RKO (cell line): Measurements from ENCODE around the gene RPL23.
A peak's percentile ranks its signal among the peaks of the same experiment; 100 is the strongest.

Experiments
- DNase-seq: peaks from one replicate; pipeline ENCODE4 v3.0.0-alpha.2; 2016; ENCODE audit warnings: low spot score

Gene RPL23

GRCh38 chr17:38798614-38799500, 54.7 kb downstream of the RPL23 start:
- peak; percentile 56 for DNase-seq
